SK-MEL-5 (cell line): ENCODE measurements around the gene PDE3B. TPM values are rescaled to one million over a fixed set of nuclear protein-coding genes. Genes with fewer than 3 reads are reported as not detected.
"Not testable (repeated sequence)": the region's sequence is repeated elsewhere in the genome, so short reads cannot be mapped to it uniquely, and the experiment has no call there.

Experiments used
- DNase-seq: peaks from one replicate; pipeline ENCODE4 v3.0.0-alpha.2; 2016; ENCODE audit warnings: low read depth, low spot score
- in situ Hi-C: cut with HindIII; loops from 2 replicates; pipeline ENCODE4 v1.10.0; 2016; ENCODE audit warnings: low sequenced_read_pairs, high pct_unique_total_duplicates, low pct_unique_long_range_greater_than_20kb
- polyA plus RNA-seq, 2 experiments: library from polyadenylated mRNA; depleted of rRNA; stranded (reverse); fragments of >200 nt; gene quantifications; 2 replicates each; pipeline ENCODE4 v1.2.3, GENCODE V29; 2015
- total RNA-seq: library from RNA; depleted of rRNA; stranded (reverse); fragments of >200 nt; shearing (Covaris generic); gene quantifications from 2 replicates; pipeline ENCODE4 v1.2.3, GENCODE V29; 2014; rRNA removed

Gene PDE3B
- 11.4 and 11.9 TPM in 2 replicates for total RNA-seq
- polyA plus RNA-seq (2015; cell fraction: cytosol; rRNA removed) = 6.6 and 8.4 TPM in 2 replicates
- polyA plus RNA-seq (2015; cell fraction: nucleus; rRNA removed) = 19.9 and 25.0 TPM in 2 replicates

DNA sequence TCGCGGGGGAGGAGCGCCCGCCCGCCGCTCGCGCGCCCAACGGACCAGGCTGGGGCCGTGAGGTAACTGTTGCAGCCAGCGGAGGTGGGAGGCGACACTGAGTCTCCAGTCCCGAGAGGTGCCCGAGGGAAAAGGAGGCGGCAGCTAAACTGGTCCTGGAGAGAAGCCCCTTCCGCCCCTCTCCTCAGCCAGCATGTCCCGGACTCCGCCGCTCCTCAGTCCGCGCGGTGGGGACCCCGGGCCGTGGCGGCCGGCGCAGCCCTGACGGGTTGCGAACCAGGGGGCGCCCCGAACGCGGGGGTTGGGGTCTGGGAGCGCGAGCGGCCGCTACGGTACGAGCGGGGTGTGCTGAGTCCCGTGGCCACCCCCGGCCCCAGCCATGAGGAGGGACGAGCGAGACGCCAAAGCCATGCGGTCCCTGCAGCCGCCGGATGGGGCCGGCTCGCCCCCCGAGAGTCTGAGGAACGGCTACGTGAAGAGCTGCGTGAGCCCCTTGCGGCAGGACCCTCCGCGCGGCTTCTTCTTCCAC lies at the start of gene PDE3B:
Gene PDE3B, plus strand, starts transcription at position 108 of the 529 bp plus-strand sequence. Its CDS starts 272 bp downstream, at position 380.
- peak; percentile 81 for DNase-seq
- in situ Hi-C loops = no loop called here

- DNase-seq, in situ Hi-C loops: not testable (repeated sequence)
Measured at GRCh38 chr11:14595261-14595660, 48.3 kb upstream of the PDE3B start.

GRCh38 chr11:14607713-14608112 lies 35.9 kb upstream of the PDE3B start:
- no peak for DNase-seq
- in situ Hi-C loops = no loop called here

DNA sequence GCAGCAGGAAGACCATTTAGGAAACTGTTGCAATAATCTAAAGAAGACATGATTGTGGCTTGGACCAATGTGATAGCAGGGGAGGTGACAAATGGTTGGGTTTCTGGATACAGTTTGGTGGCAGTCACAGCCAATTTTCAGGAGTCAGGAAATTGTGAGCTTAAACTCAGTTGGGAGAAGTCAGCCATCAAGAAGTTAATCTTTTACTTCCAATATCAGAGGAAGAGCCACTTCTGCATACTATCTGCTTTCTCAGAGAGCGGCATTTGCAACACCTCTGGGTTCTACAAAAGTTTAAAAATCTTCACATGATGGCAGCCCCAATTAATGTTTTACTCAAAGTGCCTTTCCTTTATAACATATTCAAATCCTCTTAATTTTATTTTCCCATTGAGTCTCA lies 33.7 kb upstream of the PDE3B start:
- DNase-seq = no peak
- in situ Hi-C loops = no loop called here

- no peak for DNase-seq
- in situ Hi-C loops = no loop called here
Measured at GRCh38 chr11:14611939-14612338, 31.7 kb upstream of the PDE3B start.

GRCh38 chr11:14612694-14613093 lies 30.9 kb upstream of the PDE3B start:
- in situ Hi-C loops = no loop called here
- peak; percentile 67 for DNase-seq

DNA sequence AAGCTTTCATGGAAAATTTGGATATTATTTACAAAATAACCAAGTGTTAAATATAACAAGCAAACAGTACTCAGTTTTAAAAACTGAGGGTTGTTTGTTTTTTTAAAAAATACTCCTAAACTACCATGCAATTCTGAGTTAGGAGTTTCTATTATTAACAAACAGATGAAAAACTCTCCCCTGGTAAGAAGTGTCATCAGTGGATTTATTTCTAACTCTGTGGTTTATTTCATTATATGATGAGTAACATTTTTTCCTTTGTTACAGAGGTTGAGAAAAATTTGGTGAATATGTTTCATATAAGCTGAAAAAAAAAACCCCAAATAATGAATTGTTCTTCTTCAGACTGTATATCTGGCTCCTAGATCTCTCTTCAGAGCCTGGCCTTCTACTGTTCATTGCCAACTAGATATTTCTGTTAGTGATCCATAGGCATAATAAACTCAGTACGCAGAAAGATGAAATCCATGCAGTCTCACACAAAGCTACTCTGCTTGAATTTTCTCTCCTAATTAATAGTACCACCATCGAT lies 29.4 kb upstream of the PDE3B start:
- in situ Hi-C loops = no loop called here
- no peak for DNase-seq

DNA sequence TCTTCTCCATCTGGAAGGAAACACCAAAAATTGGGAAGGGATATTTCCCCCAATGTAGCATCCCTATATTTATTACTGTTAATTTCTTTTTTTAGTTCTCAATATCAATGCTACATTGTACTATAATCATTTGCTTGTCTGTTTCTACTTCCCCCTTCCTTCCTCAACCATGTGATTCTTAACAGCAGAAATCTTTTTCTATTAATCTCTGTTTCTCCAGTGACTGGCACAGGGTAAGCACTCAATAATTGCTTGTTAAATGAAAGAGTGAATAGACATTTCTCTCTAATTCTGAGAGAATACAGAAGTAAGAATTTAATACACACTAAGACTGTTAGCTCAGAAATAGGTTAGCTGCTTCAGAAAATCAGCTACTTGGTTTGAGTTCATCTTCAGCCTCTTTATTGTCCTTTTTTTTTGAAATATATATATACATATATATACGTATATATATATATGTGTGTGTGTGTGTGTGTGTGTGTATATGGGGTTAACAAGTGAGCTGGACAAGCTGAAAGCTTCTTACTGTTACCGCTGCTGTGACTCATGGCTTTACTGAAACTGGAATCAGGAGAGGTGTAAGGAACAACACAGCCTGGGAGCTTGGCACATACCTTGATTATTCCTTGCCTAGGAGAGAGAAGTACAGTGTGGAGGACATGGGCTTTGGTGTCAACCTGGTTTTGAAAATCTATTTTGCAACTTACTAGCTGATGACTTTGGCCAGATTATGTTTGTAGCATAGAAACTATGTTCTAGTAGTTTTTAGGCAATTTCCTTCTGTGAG lies 26.2 kb upstream of the PDE3B start:
- in situ Hi-C loops = no loop called here
- DNase-seq = peak; percentile 58

DNA sequence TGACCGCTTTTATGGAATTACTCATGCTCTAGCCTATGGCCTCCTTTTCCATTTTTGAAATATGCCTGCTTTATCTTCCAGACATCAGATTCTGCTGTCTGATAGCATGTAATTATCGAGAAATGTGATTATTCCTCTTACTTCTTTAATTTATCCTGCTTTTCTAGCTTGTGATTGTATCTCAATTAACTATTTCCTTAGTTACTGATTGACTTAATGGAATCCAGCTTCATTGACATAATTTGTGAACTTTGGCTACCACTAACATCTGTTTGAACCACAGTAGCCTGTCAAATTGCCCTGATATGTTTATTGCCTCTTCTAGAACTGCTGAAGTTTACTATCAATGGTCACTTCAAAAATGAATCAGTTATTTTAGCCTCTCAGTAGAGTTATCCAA lies 25.5 kb upstream of the PDE3B start:
- in situ Hi-C loops = no loop called here
- no peak for DNase-seq

DNA sequence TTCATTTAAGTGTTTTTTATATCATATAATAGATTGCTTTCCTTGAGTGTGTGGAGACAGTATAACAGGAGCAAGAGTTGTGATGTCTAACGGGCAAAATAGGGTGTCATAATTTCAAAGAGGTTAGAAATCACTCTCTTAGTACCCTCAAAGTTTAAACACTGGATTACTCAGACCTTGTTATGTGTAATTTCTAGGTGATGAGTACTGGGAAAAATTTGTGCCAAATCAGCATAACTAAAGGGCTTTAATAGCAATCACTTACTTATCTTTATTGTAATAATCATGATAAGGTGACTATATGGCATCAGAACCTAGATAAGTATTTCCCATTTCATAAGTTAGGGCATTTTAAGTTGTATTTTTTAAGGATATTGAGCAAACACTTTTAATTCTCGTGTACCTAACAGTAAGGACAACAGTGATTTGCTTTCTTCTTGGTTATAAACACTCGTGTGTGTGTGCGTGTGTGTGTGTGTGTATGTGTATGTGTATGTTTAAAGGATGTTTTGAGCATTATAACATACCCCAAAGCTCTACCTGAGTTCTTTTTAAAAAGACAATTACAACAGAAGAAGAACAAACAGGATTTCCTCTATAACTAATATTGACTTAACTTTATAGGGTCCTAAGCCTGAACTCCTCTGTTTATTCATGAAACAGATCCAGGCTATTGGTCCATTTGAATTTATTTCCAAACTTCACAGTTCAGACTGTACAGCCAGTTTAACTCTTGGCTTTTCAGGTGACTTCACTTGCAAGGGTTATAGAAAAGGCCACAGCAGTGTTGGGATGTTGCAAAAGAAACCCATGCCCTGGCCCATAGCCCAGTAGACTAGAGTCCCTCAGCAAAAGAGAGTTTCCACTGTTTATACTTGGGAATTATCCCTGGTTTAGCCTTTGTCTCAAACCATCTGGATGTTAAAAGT lies 23.7 kb upstream of the PDE3B start:
- DNase-seq = no peak
- in situ Hi-C loops = no loop called here

GRCh38 chr11:14622223-14622954 lies 21.2 kb upstream of the PDE3B start:
- in situ Hi-C loops = no loop called here
- no peak for DNase-seq

GRCh38 chr11:14623036-14623435 lies 20.6 kb upstream of the PDE3B start:
- peak; percentile 26 for DNase-seq
- in situ Hi-C loops = no loop called here

- DNase-seq = no peak
- in situ Hi-C loops = no loop called here
Measured at GRCh38 chr11:14625586-14626205, 17.9 kb upstream of the PDE3B start.

GRCh38 chr11:14626650-14627049 lies 17.0 kb upstream of the PDE3B start:
- no peak for DNase-seq
- in situ Hi-C loops = no loop called here

GRCh38 chr11:14633506-14634224 lies 9.9 kb upstream of the PDE3B start:
- in situ Hi-C loops, DNase-seq: not testable (repeated sequence)

GRCh38 chr11:14634813-14635212 lies 8.8 kb upstream of the PDE3B start:
- in situ Hi-C loops = no loop called here
- DNase-seq = no peak
